IMR-90 (cell line): ENCODE measurements around the gene ARMH4. TPM values are rescaled to one million over a fixed set of nuclear protein-coding genes. Genes with fewer than 3 reads are reported as not detected.

ENCODE experiments used
- ATAC-seq: fragments of 200-7000 bp; cut with Tn5 transposase; 2 replicates; pipeline ENCODE4 v1.9.1; 2020; ENCODE audit warnings: low read depth, mild to moderate bottlenecking, moderate library complexity
- BruUV-seq: library from RNA; stranded (reverse); fragments of 400-500 nt; replicated peaks from 2 replicates; lab custom pipeline; 2021; lab: Mats Ljungman, UMichigan
- CTCF ChIA-PET: fragments of 300-600 bp; formaldehyde crosslinking; extraction: SDS; loops from one replicate; lab custom pipeline; 2021; ENCODE audit warnings: antibody characterized with exemption; lab: Yijun Ruan, JAX
- POLR2A ChIA-PET: fragments of 300-600 bp; sonication (Branson Sonifier 250); formaldehyde crosslinking; loops from one replicate; lab custom pipeline; 2022; ENCODE audit warnings: antibody characterized with exemption; ENCODE audit not compliant: unreplicated experiment; lab: Charles Lee
- DNase-seq: peaks from one replicate; pipeline ENCODE4 v3.0.0; 2013
- H2AFZ ChIP-seq: replicated peaks from 2 replicates; pipeline ENCODE3; 2013; ENCODE audit warnings: low read length, mild to moderate bottlenecking; ENCODE audit not compliant: poor library complexity
- H2AK5ac ChIP-seq: 2 replicates; pipeline ENCODE4 v1.6.1; 2013; ENCODE audit warnings: low read depth, low read length, inconsistent platforms
- H2AK9ac ChIP-seq: replicated peaks from 2 replicates; pipeline ENCODE3; 2013; ENCODE audit warnings: mild to moderate bottlenecking, low read depth, low read length, moderate library complexity; ENCODE audit not compliant: poor library complexity
- H2BK120ac ChIP-seq: 2 replicates; pipeline ENCODE4 v1.6.1; 2013; ENCODE audit warnings: low read depth, low read length, inconsistent platforms
- H2BK15ac ChIP-seq: 3 replicates; pipeline ENCODE4 v1.6.1; 2013; ENCODE audit warnings: low read depth, low read length, inconsistent platforms
- H2BK20ac ChIP-seq: 2 replicates; pipeline ENCODE4 v1.6.1; 2013; ENCODE audit warnings: low read depth, mild to moderate bottlenecking, inconsistent platforms, low read length, moderate library complexity
- H2BK5ac ChIP-seq: 2 replicates; pipeline ENCODE4 v1.6.1; 2013; ENCODE audit warnings: mild to moderate bottlenecking, low read depth, low read length, inconsistent platforms; ENCODE audit not compliant: poor library complexity, severe bottlenecking
- H3K14ac ChIP-seq: replicated peaks from 2 replicates; pipeline ENCODE4 v1.6.1; 2013; ENCODE audit warnings: low read depth, low read length, inconsistent platforms
- H3K18ac ChIP-seq: 2 replicates; pipeline ENCODE4 v1.6.1; 2013; ENCODE audit warnings: low read depth, low read length, control low read depth
- H3K23ac ChIP-seq: 2 replicates; pipeline ENCODE4 v1.6.1; 2013; ENCODE audit warnings: low read depth, low read length, inconsistent platforms
- H3K27ac ChIP-seq: 2 replicates; pipeline ENCODE4 v1.5.1; 2013; ENCODE audit warnings: mild to moderate bottlenecking, control low read depth, low read length; ENCODE audit not compliant: insufficient read depth
- H3K27me3 ChIP-seq: 2 replicates; pipeline ENCODE4 v1.6.1; 2013; ENCODE audit warnings: low read length; ENCODE audit not compliant: control insufficient read depth, insufficient read depth
- H3K36me3 ChIP-seq: 2 replicates; pipeline ENCODE4 v1.6.1; 2013; ENCODE audit warnings: low read length, mixed read lengths; ENCODE audit not compliant: control insufficient read depth, insufficient read depth
- H3K4ac ChIP-seq: 2 replicates; pipeline ENCODE4 v1.6.1; 2013; ENCODE audit warnings: low read depth, low read length, inconsistent platforms
- H3K4me1 ChIP-seq: 2 replicates; pipeline ENCODE4 v1.6.1; 2013; ENCODE audit warnings: low read length, mixed read lengths; ENCODE audit not compliant: control insufficient read depth, insufficient read depth
- H3K4me2 ChIP-seq: 2 replicates; pipeline ENCODE4 v1.6.1; 2013; ENCODE audit warnings: low read depth, mild to moderate bottlenecking, control low read depth, low read length, moderate library complexity
- H3K4me3 ChIP-seq: 2 replicates; pipeline ENCODE4 v1.5.1; 2013; ENCODE audit warnings: low read depth, mild to moderate bottlenecking, control low read depth, low read length, moderate library complexity; ENCODE audit not compliant: insufficient read depth
- H3K56ac ChIP-seq: 2 replicates; pipeline ENCODE4 v1.6.1; 2013; ENCODE audit warnings: low read length, inconsistent platforms; ENCODE audit not compliant: insufficient read depth; ENCODE audit errors: extremely low read depth
- H3K79me1 ChIP-seq, 2 experiments: 2 replicates each; pipeline ENCODE4 v1.6.1; 2013; ENCODE audit warnings: low read length in 2 of 2, inconsistent platforms in 1 of 2, low read depth in 1 of 2
- H3K9ac ChIP-seq: 2 replicates; pipeline ENCODE4 v1.6.1; 2013; ENCODE audit warnings: low read depth, low read length, control low read depth
- H3K9me1 ChIP-seq: 2 replicates; pipeline ENCODE4 v1.6.1; 2013; ENCODE audit warnings: low read length, inconsistent platforms; ENCODE audit not compliant: insufficient read depth
- H3K9me3 ChIP-seq: 2 replicates; pipeline ENCODE4 v1.6.1; 2013; ENCODE audit warnings: low read length; ENCODE audit not compliant: control insufficient read depth, insufficient read depth
- H4K20me1 ChIP-seq: 2 replicates; pipeline ENCODE4 v1.6.1; 2013; ENCODE audit warnings: low read length, inconsistent platforms; ENCODE audit not compliant: insufficient read depth
- H4K5ac ChIP-seq: 2 replicates; pipeline ENCODE4 v1.6.1; 2013; ENCODE audit warnings: mild to moderate bottlenecking, low read depth, low read length, control low read depth
- H4K8ac ChIP-seq, 2 experiments: 2 replicates each; pipeline ENCODE4 v1.6.1; 2013; ENCODE audit warnings: low read depth in 2 of 2, low read length in 2 of 2, control low read depth in 1 of 2, inconsistent platforms in 1 of 2
- H4K91ac ChIP-seq: 2 replicates; pipeline ENCODE4 v1.6.1; 2013; ENCODE audit warnings: low read depth, low read length, inconsistent platforms; ENCODE audit not compliant: insufficient read depth
- BHLHE40 ChIP-seq: fragments of 150-350 bp; IDR thresholded peaks from 2 replicates; pipeline ENCODE4 v1.6.1; 2016; ENCODE audit warnings: mild to moderate bottlenecking, low read depth, low read length
- FOS ChIP-seq: fragments of 150-350 bp; IDR thresholded peaks from 2 replicates; pipeline ENCODE4 v1.6.1; 2016; ENCODE audit warnings: low read depth, low read length
- MAFK ChIP-seq: IDR thresholded peaks from 2 replicates; pipeline ENCODE4 v1.6.1; 2012; ENCODE audit warnings: low read depth, low read length, improper control_type of control experiment
- MAZ ChIP-seq: IDR thresholded peaks from 2 replicates; pipeline ENCODE4 v1.6.1; 2012; ENCODE audit warnings: low read depth, mild to moderate bottlenecking, low read length, improper control_type of control experiment, moderate library complexity, borderline replicate concordance
- MXI1 ChIP-seq: IDR thresholded peaks from 2 replicates; pipeline ENCODE4 v1.6.1; 2012; ENCODE audit warnings: low read depth, mild to moderate bottlenecking, low read length, moderate library complexity, borderline replicate concordance
- NFE2L2 ChIP-seq: fragments of 150-350 bp; IDR thresholded peaks from 2 replicates; pipeline ENCODE4 v1.6.1; 2016; ENCODE audit warnings: low read depth, mild to moderate bottlenecking, low read length
- POLR2A ChIP-seq: IDR thresholded peaks from 2 replicates; pipeline ENCODE4 v1.6.1; 2012; ENCODE audit warnings: mild to moderate bottlenecking, low read depth, low read length
- RAD21 ChIP-seq: IDR thresholded peaks from 2 replicates; pipeline ENCODE4 v1.6.1; 2012; ENCODE audit warnings: low read length, improper control_type of control experiment
- RCOR1 ChIP-seq: IDR thresholded peaks from 2 replicates; pipeline ENCODE4 v1.6.1; 2012; ENCODE audit warnings: mild to moderate bottlenecking, low read length, improper control_type of control experiment; ENCODE audit not compliant: insufficient replicate concordance
- RFX5 ChIP-seq: IDR thresholded peaks from 2 replicates; pipeline ENCODE4 v1.8.0; 2012; ENCODE audit warnings: low read depth, mild to moderate bottlenecking, low read length, moderate library complexity
- USF2 ChIP-seq: fragments of 150-350 bp; IDR thresholded peaks from 2 replicates; pipeline ENCODE4 v1.6.1; 2017; ENCODE audit warnings: mild to moderate bottlenecking, antibody characterized with exemption, low read length, low read depth
- WGBS, 2 experiments: methylation state at CpG; one replicate each; pipeline versions ENCODE4 v1.1.5 to v1.1.7; 2013; ENCODE audit warnings: missing lambda C conversion rate in 2 of 2; ENCODE audit not compliant: insufficient read length in 1 of 2; ENCODE audit errors: extremely low coverage in 2 of 2; 5-methylcytosine and 5-hydroxymethylcytosine counted together
- dilution Hi-C: fragments of 300-500 bp; cut with HindIII; formaldehyde crosslinking; loops from one replicate; pipeline ENCODE4 v1.14.3; 2018; ENCODE audit warnings: low sequenced_read_pairs; ENCODE audit not compliant: unreplicated experiment
- in situ Hi-C: fragments of 300-500 bp; cut with MboI; formaldehyde crosslinking; loops from 3 replicates; pipeline ENCODE4 v1.14.3; 2019; ENCODE audit warnings: low sequenced_read_pairs, inconsistent platforms, mixed read lengths
- intact Hi-C: fragments of 100-400 bp; cut with micrococcal nuclease; formaldehyde crosslinking; loops from 2 replicates; pipeline ENCODE4 v1.10.0; 2022
- polyA plus RNA-seq, 3 experiments: library from polyadenylated mRNA; depleted of rRNA; stranded (reverse); fragments of >200 nt; gene quantifications; 2 replicates each; pipeline ENCODE4 v1.2.3, GENCODE V29; 2012; ENCODE audit warnings: low replicate concordance in 1 of 3
- total RNA-seq: library from RNA; depleted of rRNA; stranded (reverse); fragments of >200 nt; gene quantifications from 2 replicates; pipeline ENCODE4 v1.2.3, GENCODE V29; 2012
- TF ChIP-seq, protein P1 (sequence below): conservative IDR thresholded peaks from 2 replicates; pipeline ENCODE4 v1.5.1; 2012; ENCODE audit warnings: mild to moderate bottlenecking, low read depth, low read length, improper control_type of control experiment

The ARMH4 gene
- total and polyA plus RNA-seq, 2 of the 4 experiments (the other 2 are of a cell fraction) = 4.6 to 5.6 TPM

GRCh38 chr14:58145936-58146335 lies 6.1 kb downstream of the ARMH4 start:
- Histone ChIP-seq H3K27ac (no peak overlapping the region), H3K27me3 (peaks cover 35% of the 10 kb centered on the region), H4K8ac (no peak overlapping the region), H4K20me1 (no peaks in the 10 kb centered on the region), H3K56ac (no peak overlapping the region), H2AK9ac (no peak overlapping the region), H3K36me3 (no peaks in the 10 kb centered on the region), H2BK15ac (no peak overlapping the region), H4K91ac (no peak overlapping the region), H3K4me2 (no peak overlapping the region), H3K23ac (no peak overlapping the region), H3K4ac (no peak overlapping the region), H2AFZ (no peak overlapping the region), H2BK20ac (no peak overlapping the region), H3K4me3 (no peak overlapping the region), H3K79me1 (no peaks in the 10 kb centered on the region), H3K9me1 (no peaks in the 10 kb centered on the region), H4K5ac (no peak overlapping the region), H3K4me1 (no peaks in the 10 kb centered on the region), H3K9me3 (no peaks in the 10 kb centered on the region), H2AK5ac (no peak overlapping the region), H3K14ac (no peak overlapping the region), H3K18ac (no peak overlapping the region), H2BK5ac (no peak overlapping the region), H2BK120ac (no peak overlapping the region), H3K9ac (no peak overlapping the region)
- WGBS, 2 experiments = 40% methylated on average over 1 of the region's 1 CpG; no CpG with 5 or more reads in 1 of the 2 experiments
- intact Hi-C loops (no loop called here), dilution Hi-C loops (no loop called here), in situ Hi-C loops (no loop called here)
- TF ChIP-seq FOS = no peak
- no peak for TF ChIP-seq USF2
- TF ChIP-seq RCOR1 = no peak
- no peak for TF ChIP-seq POLR2A
- no peak for TF ChIP-seq MXI1
- TF ChIP-seq RFX5 = no peak
- no peak for TF ChIP-seq RAD21
- TF ChIP-seq, protein P1, sequence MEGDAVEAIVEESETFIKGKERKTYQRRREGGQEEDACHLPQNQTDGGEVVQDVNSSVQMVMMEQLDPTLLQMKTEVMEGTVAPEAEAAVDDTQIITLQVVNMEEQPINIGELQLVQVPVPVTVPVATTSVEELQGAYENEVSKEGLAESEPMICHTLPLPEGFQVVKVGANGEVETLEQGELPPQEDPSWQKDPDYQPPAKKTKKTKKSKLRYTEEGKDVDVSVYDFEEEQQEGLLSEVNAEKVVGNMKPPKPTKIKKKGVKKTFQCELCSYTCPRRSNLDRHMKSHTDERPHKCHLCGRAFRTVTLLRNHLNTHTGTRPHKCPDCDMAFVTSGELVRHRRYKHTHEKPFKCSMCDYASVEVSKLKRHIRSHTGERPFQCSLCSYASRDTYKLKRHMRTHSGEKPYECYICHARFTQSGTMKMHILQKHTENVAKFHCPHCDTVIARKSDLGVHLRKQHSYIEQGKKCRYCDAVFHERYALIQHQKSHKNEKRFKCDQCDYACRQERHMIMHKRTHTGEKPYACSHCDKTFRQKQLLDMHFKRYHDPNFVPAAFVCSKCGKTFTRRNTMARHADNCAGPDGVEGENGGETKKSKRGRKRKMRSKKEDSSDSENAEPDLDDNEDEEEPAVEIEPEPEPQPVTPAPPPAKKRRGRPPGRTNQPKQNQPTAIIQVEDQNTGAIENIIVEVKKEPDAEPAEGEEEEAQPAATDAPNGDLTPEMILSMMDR = no peak
- no peak for TF ChIP-seq NFE2L2
- TF ChIP-seq BHLHE40 = no peak
- no peak for TF ChIP-seq MAFK
- TF ChIP-seq MAZ = no peak
- ATAC-seq (no peak), DNase-seq (no peak)
- ChIA-PET CTCF (interaction anchor here (1.5 kb wide), 1 partner anchor 14 kb away, joined by 3 read pairs; no protein-coding TSS in a partner anchor), POLR2A (no interaction called here)
- BruUV-seq = no TSS peak
